IMR-90 (cell line): ENCODE results near the gene PARVB. TPM values are rescaled to one million over a fixed set of nuclear protein-coding genes. Genes with fewer than 3 reads are reported as not detected.

Experiments
- ATAC-seq: fragments of 200-7000 bp; cut with Tn5 transposase; 2 replicates; pipeline ENCODE4 v1.9.1; 2020; ENCODE audit warnings: low read depth, mild to moderate bottlenecking, moderate library complexity
- BruUV-seq: library from RNA; stranded (reverse); fragments of 400-500 nt; replicated peaks from 2 replicates; lab custom pipeline; 2021; lab: Mats Ljungman, UMichigan
- CTCF ChIA-PET: fragments of 300-600 bp; formaldehyde crosslinking; extraction: SDS; loops from one replicate; lab custom pipeline; 2021; ENCODE audit warnings: antibody characterized with exemption; lab: Yijun Ruan, JAX
- POLR2A ChIA-PET: fragments of 300-600 bp; sonication (Branson Sonifier 250); formaldehyde crosslinking; loops from one replicate; lab custom pipeline; 2022; ENCODE audit warnings: antibody characterized with exemption; ENCODE audit not compliant: unreplicated experiment; lab: Charles Lee
- DNase-seq: peaks from one replicate; pipeline ENCODE4 v3.0.0; 2013
- H2AFZ ChIP-seq: replicated peaks from 2 replicates; pipeline ENCODE3; 2013; ENCODE audit warnings: low read length, mild to moderate bottlenecking; ENCODE audit not compliant: poor library complexity
- H2AK5ac ChIP-seq: 2 replicates; pipeline ENCODE4 v1.6.1; 2013; ENCODE audit warnings: low read depth, low read length, inconsistent platforms
- H2AK9ac ChIP-seq: replicated peaks from 2 replicates; pipeline ENCODE3; 2013; ENCODE audit warnings: mild to moderate bottlenecking, low read depth, low read length, moderate library complexity; ENCODE audit not compliant: poor library complexity
- H2BK120ac ChIP-seq: 2 replicates; pipeline ENCODE4 v1.6.1; 2013; ENCODE audit warnings: low read depth, low read length, inconsistent platforms
- H2BK15ac ChIP-seq: 3 replicates; pipeline ENCODE4 v1.6.1; 2013; ENCODE audit warnings: low read depth, low read length, inconsistent platforms
- H2BK20ac ChIP-seq: 2 replicates; pipeline ENCODE4 v1.6.1; 2013; ENCODE audit warnings: low read depth, mild to moderate bottlenecking, inconsistent platforms, low read length, moderate library complexity
- H2BK5ac ChIP-seq: 2 replicates; pipeline ENCODE4 v1.6.1; 2013; ENCODE audit warnings: mild to moderate bottlenecking, low read depth, low read length, inconsistent platforms; ENCODE audit not compliant: poor library complexity, severe bottlenecking
- H3K14ac ChIP-seq: replicated peaks from 2 replicates; pipeline ENCODE4 v1.6.1; 2013; ENCODE audit warnings: low read depth, low read length, inconsistent platforms
- H3K18ac ChIP-seq: 2 replicates; pipeline ENCODE4 v1.6.1; 2013; ENCODE audit warnings: low read depth, low read length, control low read depth
- H3K23ac ChIP-seq: 2 replicates; pipeline ENCODE4 v1.6.1; 2013; ENCODE audit warnings: low read depth, low read length, inconsistent platforms
- H3K27ac ChIP-seq: 2 replicates; pipeline ENCODE4 v1.5.1; 2013; ENCODE audit warnings: mild to moderate bottlenecking, control low read depth, low read length; ENCODE audit not compliant: insufficient read depth
- H3K27me3 ChIP-seq: 2 replicates; pipeline ENCODE4 v1.6.1; 2013; ENCODE audit warnings: low read length; ENCODE audit not compliant: control insufficient read depth, insufficient read depth
- H3K36me3 ChIP-seq: 2 replicates; pipeline ENCODE4 v1.6.1; 2013; ENCODE audit warnings: low read length, mixed read lengths; ENCODE audit not compliant: control insufficient read depth, insufficient read depth
- H3K4ac ChIP-seq: 2 replicates; pipeline ENCODE4 v1.6.1; 2013; ENCODE audit warnings: low read depth, low read length, inconsistent platforms
- H3K4me1 ChIP-seq: 2 replicates; pipeline ENCODE4 v1.6.1; 2013; ENCODE audit warnings: low read length, mixed read lengths; ENCODE audit not compliant: control insufficient read depth, insufficient read depth
- H3K4me2 ChIP-seq: 2 replicates; pipeline ENCODE4 v1.6.1; 2013; ENCODE audit warnings: low read depth, mild to moderate bottlenecking, control low read depth, low read length, moderate library complexity
- H3K4me3 ChIP-seq: 2 replicates; pipeline ENCODE4 v1.5.1; 2013; ENCODE audit warnings: low read depth, mild to moderate bottlenecking, control low read depth, low read length, moderate library complexity; ENCODE audit not compliant: insufficient read depth
- H3K56ac ChIP-seq: 2 replicates; pipeline ENCODE4 v1.6.1; 2013; ENCODE audit warnings: low read length, inconsistent platforms; ENCODE audit not compliant: insufficient read depth; ENCODE audit errors: extremely low read depth
- H3K79me1 ChIP-seq, 2 experiments: 2 replicates each; pipeline ENCODE4 v1.6.1; 2013; ENCODE audit warnings: low read length in 2 of 2, inconsistent platforms in 1 of 2, low read depth in 1 of 2
- H3K9ac ChIP-seq: 2 replicates; pipeline ENCODE4 v1.6.1; 2013; ENCODE audit warnings: low read depth, low read length, control low read depth
- H3K9me1 ChIP-seq: 2 replicates; pipeline ENCODE4 v1.6.1; 2013; ENCODE audit warnings: low read length, inconsistent platforms; ENCODE audit not compliant: insufficient read depth
- H3K9me3 ChIP-seq: 2 replicates; pipeline ENCODE4 v1.6.1; 2013; ENCODE audit warnings: low read length; ENCODE audit not compliant: control insufficient read depth, insufficient read depth
- H4K20me1 ChIP-seq: 2 replicates; pipeline ENCODE4 v1.6.1; 2013; ENCODE audit warnings: low read length, inconsistent platforms; ENCODE audit not compliant: insufficient read depth
- H4K5ac ChIP-seq: 2 replicates; pipeline ENCODE4 v1.6.1; 2013; ENCODE audit warnings: mild to moderate bottlenecking, low read depth, low read length, control low read depth
- H4K8ac ChIP-seq, 2 experiments: 2 replicates each; pipeline ENCODE4 v1.6.1; 2013; ENCODE audit warnings: low read depth in 2 of 2, low read length in 2 of 2, control low read depth in 1 of 2, inconsistent platforms in 1 of 2
- H4K91ac ChIP-seq: 2 replicates; pipeline ENCODE4 v1.6.1; 2013; ENCODE audit warnings: low read depth, low read length, inconsistent platforms; ENCODE audit not compliant: insufficient read depth
- BHLHE40 ChIP-seq: fragments of 150-350 bp; IDR thresholded peaks from 2 replicates; pipeline ENCODE4 v1.6.1; 2016; ENCODE audit warnings: mild to moderate bottlenecking, low read depth, low read length
- CEBPB ChIP-seq: IDR thresholded peaks from 2 replicates; pipeline ENCODE4 v1.6.1; 2012; ENCODE audit warnings: low read depth, low read length, improper control_type of control experiment
- CHD1 ChIP-seq: IDR thresholded peaks from 2 replicates; pipeline ENCODE4 v1.6.1; 2012; ENCODE audit warnings: low read depth, low read length, improper control_type of control experiment
- FOS ChIP-seq: fragments of 150-350 bp; IDR thresholded peaks from 2 replicates; pipeline ENCODE4 v1.6.1; 2016; ENCODE audit warnings: low read depth, low read length
- MAFK ChIP-seq: IDR thresholded peaks from 2 replicates; pipeline ENCODE4 v1.6.1; 2012; ENCODE audit warnings: low read depth, low read length, improper control_type of control experiment
- MXI1 ChIP-seq: IDR thresholded peaks from 2 replicates; pipeline ENCODE4 v1.6.1; 2012; ENCODE audit warnings: low read depth, mild to moderate bottlenecking, low read length, moderate library complexity, borderline replicate concordance
- NFE2L2 ChIP-seq: fragments of 150-350 bp; IDR thresholded peaks from 2 replicates; pipeline ENCODE4 v1.6.1; 2016; ENCODE audit warnings: low read depth, mild to moderate bottlenecking, low read length
- POLR2A ChIP-seq: IDR thresholded peaks from 2 replicates; pipeline ENCODE4 v1.6.1; 2012; ENCODE audit warnings: mild to moderate bottlenecking, low read depth, low read length
- RAD21 ChIP-seq: IDR thresholded peaks from 2 replicates; pipeline ENCODE4 v1.6.1; 2012; ENCODE audit warnings: low read length, improper control_type of control experiment
- RCOR1 ChIP-seq: IDR thresholded peaks from 2 replicates; pipeline ENCODE4 v1.6.1; 2012; ENCODE audit warnings: mild to moderate bottlenecking, low read length, improper control_type of control experiment; ENCODE audit not compliant: insufficient replicate concordance
- RFX5 ChIP-seq: IDR thresholded peaks from 2 replicates; pipeline ENCODE4 v1.8.0; 2012; ENCODE audit warnings: low read depth, mild to moderate bottlenecking, low read length, moderate library complexity
- SMC3 ChIP-seq: fragments of 150-350 bp; IDR thresholded peaks from 2 replicates; pipeline ENCODE4 v1.6.1; 2016; ENCODE audit warnings: low read depth, mild to moderate bottlenecking, antibody characterized with exemption, low read length, moderate library complexity
- WGBS, 2 experiments: methylation state at CpG; one replicate each; pipeline versions ENCODE4 v1.1.5 to v1.1.7; 2013; ENCODE audit warnings: missing lambda C conversion rate in 2 of 2; ENCODE audit not compliant: insufficient read length in 1 of 2; ENCODE audit errors: extremely low coverage in 2 of 2; 5-methylcytosine and 5-hydroxymethylcytosine counted together
- dilution Hi-C: fragments of 300-500 bp; cut with HindIII; formaldehyde crosslinking; loops from one replicate; pipeline ENCODE4 v1.14.3; 2018; ENCODE audit warnings: low sequenced_read_pairs; ENCODE audit not compliant: unreplicated experiment
- in situ Hi-C: fragments of 300-500 bp; cut with MboI; formaldehyde crosslinking; loops from 3 replicates; pipeline ENCODE4 v1.14.3; 2019; ENCODE audit warnings: low sequenced_read_pairs, inconsistent platforms, mixed read lengths
- intact Hi-C: fragments of 100-400 bp; cut with micrococcal nuclease; formaldehyde crosslinking; loops from 2 replicates; pipeline ENCODE4 v1.10.0; 2022
- polyA plus RNA-seq, 3 experiments: library from polyadenylated mRNA; depleted of rRNA; stranded (reverse); fragments of >200 nt; gene quantifications; 2 replicates each; pipeline ENCODE4 v1.2.3, GENCODE V29; 2012; ENCODE audit warnings: low replicate concordance in 1 of 3
- total RNA-seq: library from RNA; depleted of rRNA; stranded (reverse); fragments of >200 nt; gene quantifications from 2 replicates; pipeline ENCODE4 v1.2.3, GENCODE V29; 2012
- TF ChIP-seq, protein P1 (sequence below): fragments of 150-350 bp; IDR thresholded peaks from 2 replicates; pipeline ENCODE4 v1.6.1; 2016; ENCODE audit warnings: low read depth, mild to moderate bottlenecking, low read length, moderate library complexity, borderline replicate concordance
- TF ChIP-seq, protein P2 (sequence below): fragments of 150-350 bp; IDR thresholded peaks from 2 replicates; pipeline ENCODE4 v1.6.1; 2017; ENCODE audit warnings: mild to moderate bottlenecking, antibody characterized with exemption, low read length, low read depth
- TF ChIP-seq, protein P3 (sequence below): conservative IDR thresholded peaks from 2 replicates; pipeline ENCODE4 v1.5.1; 2012; ENCODE audit warnings: mild to moderate bottlenecking, low read depth, low read length, improper control_type of control experiment

PARVB gene
- total and polyA plus RNA-seq, 2 of the 4 experiments (the other 2 are of a cell fraction), result 44.3 to 53.9 TPM

DNA sequence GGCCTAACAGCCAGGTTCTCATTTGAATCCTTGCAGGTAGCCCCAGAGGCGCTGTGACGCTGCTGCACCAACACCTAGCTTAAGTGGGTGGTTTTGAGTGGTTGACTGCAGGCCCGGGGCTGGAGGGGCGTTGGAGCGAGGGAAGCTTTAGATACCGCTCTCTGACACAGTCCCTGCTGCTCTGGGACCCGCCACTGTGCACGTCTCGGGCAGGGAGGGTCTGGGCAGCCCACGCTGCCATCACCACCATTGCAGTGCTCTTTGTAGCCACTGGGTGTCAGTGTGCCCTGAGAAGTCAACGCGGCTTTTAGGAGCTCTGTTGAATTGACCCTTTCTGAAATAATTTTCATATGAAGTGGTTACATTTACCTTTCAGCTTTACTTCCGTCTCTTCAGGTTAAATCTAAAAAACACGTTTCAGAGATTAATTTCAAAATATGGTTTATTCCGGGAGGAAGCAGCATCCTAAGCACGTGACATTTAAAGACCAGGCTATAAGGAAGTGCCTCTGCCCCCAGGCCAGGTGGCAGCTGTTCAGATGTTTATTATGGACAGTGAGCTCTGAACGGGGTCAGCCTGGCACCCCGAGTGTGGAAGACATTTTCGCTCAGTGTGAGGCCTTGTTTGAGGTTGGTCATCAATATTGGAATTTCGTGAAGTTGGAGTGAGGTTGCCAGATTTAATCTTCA is 30.9 kb upstream of the PARVB start:
- DNase-seq, result peak; percentile 64
- in situ Hi-C loops, result loop anchor here (10.0 kb wide), 1 partner anchor 342 kb away; no protein-coding TSS in a partner anchor
- no peak overlapping the region for H3K56ac ChIP-seq
- H2BK120ac ChIP-seq, result no peak overlapping the region
- H2AK5ac ChIP-seq, result no peak overlapping the region; the same call in 1 of the 2 replicates
- H3K18ac ChIP-seq, result no peak overlapping the region
- peaks cover 0 to 15% of the 10 kb centered on the region in 2 experiments; a peak in 2 of 4 replicates for H3K79me1 ChIP-seq
- no peak overlapping the region for H4K91ac ChIP-seq
- no peaks in the 10 kb centered on the region for H3K9me3 ChIP-seq
- WGBS, 2 experiments, result 26% methylated on average over 6 of the region's 20 CpGs; no CpG with 5 or more reads in 1 of the 2 experiments
- H3K36me3 ChIP-seq, result peaks cover 61% of the 10 kb centered on the region
- no peak overlapping the region for H3K23ac ChIP-seq
- no peaks in the 10 kb centered on the region for H3K27me3 ChIP-seq
- ATAC-seq, result peak; percentile 93
- no peaks in the 10 kb centered on the region for H3K9me1 ChIP-seq
- H2AFZ ChIP-seq, result peak overlapping the region; percentile 82
- no peak overlapping the region for H4K5ac ChIP-seq
- intact Hi-C loops, result loop anchor here (1.0 to 5.0 kb wide), 6 partner anchors 88 to 674 kb away; no protein-coding TSS in a partner anchor
- no TSS peak for BruUV-seq
- H2BK20ac ChIP-seq, result no peak overlapping the region
- ChIA-PET POLR2A (interaction anchor here (0.8 kb wide), 1 partner anchor 8 kb away, joined by 3 read pairs; no protein-coding TSS in a partner anchor), CTCF (interaction anchor here (0.6 to 2.1 kb wide), 22 partner anchors 8 to 654 kb away, joined by 3 to 26 read pairs (median 5); no protein-coding TSS in a partner anchor)
- H2BK5ac ChIP-seq, result no peak overlapping the region
- no peak overlapping the region for H3K4me3 ChIP-seq
- H2AK9ac ChIP-seq, result no peak overlapping the region
- no peak overlapping the region for H3K9ac ChIP-seq
- dilution Hi-C loops, result no loop called here
- no peak overlapping the region for H3K4ac ChIP-seq
- no peak overlapping the region for H3K14ac ChIP-seq
- peaks cover 15% of the 10 kb centered on the region for H4K20me1 ChIP-seq
- peaks cover 7% of the 10 kb centered on the region; the same call in 1 of the 2 replicates for H3K4me1 ChIP-seq
- no peak overlapping the region for H3K4me2 ChIP-seq
- H2BK15ac ChIP-seq, result no peak overlapping the region
- no peak overlapping the region for H4K8ac ChIP-seq
- H3K27ac ChIP-seq, result no peak overlapping the region
- TF ChIP-seq POLR2A (no peak), RAD21 (peak; percentile 95), BHLHE40 (no peak), MAFK (no peak), RCOR1 (no peak), NFE2L2 (no peak), FOS (no peak), CHD1 (no peak), CEBPB (no peak), SMC3 (peak; percentile 96), RFX5 (no peak), MXI1 (no peak)
- TF ChIP-seq, protein P1, sequence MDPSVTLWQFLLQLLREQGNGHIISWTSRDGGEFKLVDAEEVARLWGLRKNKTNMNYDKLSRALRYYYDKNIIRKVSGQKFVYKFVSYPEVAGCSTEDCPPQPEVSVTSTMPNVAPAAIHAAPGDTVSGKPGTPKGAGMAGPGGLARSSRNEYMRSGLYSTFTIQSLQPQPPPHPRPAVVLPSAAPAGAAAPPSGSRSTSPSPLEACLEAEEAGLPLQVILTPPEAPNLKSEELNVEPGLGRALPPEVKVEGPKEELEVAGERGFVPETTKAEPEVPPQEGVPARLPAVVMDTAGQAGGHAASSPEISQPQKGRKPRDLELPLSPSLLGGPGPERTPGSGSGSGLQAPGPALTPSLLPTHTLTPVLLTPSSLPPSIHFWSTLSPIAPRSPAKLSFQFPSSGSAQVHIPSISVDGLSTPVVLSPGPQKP, result no peak
- TF ChIP-seq, protein P2, sequence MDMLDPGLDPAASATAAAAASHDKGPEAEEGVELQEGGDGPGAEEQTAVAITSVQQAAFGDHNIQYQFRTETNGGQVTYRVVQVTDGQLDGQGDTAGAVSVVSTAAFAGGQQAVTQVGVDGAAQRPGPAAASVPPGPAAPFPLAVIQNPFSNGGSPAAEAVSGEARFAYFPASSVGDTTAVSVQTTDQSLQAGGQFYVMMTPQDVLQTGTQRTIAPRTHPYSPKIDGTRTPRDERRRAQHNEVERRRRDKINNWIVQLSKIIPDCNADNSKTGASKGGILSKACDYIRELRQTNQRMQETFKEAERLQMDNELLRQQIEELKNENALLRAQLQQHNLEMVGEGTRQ, result no peak
- TF ChIP-seq, protein P3, sequence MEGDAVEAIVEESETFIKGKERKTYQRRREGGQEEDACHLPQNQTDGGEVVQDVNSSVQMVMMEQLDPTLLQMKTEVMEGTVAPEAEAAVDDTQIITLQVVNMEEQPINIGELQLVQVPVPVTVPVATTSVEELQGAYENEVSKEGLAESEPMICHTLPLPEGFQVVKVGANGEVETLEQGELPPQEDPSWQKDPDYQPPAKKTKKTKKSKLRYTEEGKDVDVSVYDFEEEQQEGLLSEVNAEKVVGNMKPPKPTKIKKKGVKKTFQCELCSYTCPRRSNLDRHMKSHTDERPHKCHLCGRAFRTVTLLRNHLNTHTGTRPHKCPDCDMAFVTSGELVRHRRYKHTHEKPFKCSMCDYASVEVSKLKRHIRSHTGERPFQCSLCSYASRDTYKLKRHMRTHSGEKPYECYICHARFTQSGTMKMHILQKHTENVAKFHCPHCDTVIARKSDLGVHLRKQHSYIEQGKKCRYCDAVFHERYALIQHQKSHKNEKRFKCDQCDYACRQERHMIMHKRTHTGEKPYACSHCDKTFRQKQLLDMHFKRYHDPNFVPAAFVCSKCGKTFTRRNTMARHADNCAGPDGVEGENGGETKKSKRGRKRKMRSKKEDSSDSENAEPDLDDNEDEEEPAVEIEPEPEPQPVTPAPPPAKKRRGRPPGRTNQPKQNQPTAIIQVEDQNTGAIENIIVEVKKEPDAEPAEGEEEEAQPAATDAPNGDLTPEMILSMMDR, result peak; percentile 93
